NT2/D1 (cell line): ENCODE measurements around the gene PHACTR3.

Experiments used
- DNase-seq: peaks from one replicate; pipeline ENCODE4 v3.0.0-alpha.2; 2011; ENCODE audit warnings: low read depth, low spot score
- H3K27me3 ChIP-seq: 2 replicates; pipeline ENCODE4 v1.6.0; 2011; ENCODE audit warnings: mild to moderate bottlenecking; ENCODE audit not compliant: insufficient read length, insufficient read depth
- H3K36me3 ChIP-seq: 2 replicates; pipeline ENCODE4 v1.6.1; 2011; ENCODE audit warnings: mild to moderate bottlenecking, low read length, mixed read lengths; ENCODE audit not compliant: insufficient read depth, insufficient read length
- H3K4me1 ChIP-seq: 2 replicates; pipeline ENCODE4 v1.5.1; 2011; ENCODE audit not compliant: insufficient read depth, insufficient read length
- H3K4me3 ChIP-seq: 2 replicates; pipeline ENCODE4 v1.5.1; 2011; ENCODE audit warnings: low read depth; ENCODE audit not compliant: insufficient read length
- H3K9ac ChIP-seq: 2 replicates; pipeline ENCODE4 v1.6.0; 2011; ENCODE audit warnings: low read depth; ENCODE audit not compliant: insufficient read length
- H3K9me3 ChIP-seq: 2 replicates; pipeline ENCODE4 v1.5.1; 2011; ENCODE audit warnings: mild to moderate bottlenecking, low read length; ENCODE audit not compliant: insufficient read depth
- SUZ12 ChIP-seq: IDR thresholded peaks from 2 replicates; pipeline ENCODE4 v1.6.1; 2011; ENCODE audit not compliant: insufficient read length, insufficient read depth; ENCODE audit errors: extremely low read depth
- YY1 ChIP-seq: IDR thresholded peaks from 2 replicates; pipeline ENCODE4 v1.6.1; 2011; ENCODE audit not compliant: insufficient read length, insufficient read depth
- ZNF274 ChIP-seq: IDR thresholded peaks from 2 replicates; pipeline ENCODE4 v1.6.1; 2011; ENCODE audit warnings: mild to moderate bottlenecking, low read depth, low read length

PHACTR3 gene

DNA sequence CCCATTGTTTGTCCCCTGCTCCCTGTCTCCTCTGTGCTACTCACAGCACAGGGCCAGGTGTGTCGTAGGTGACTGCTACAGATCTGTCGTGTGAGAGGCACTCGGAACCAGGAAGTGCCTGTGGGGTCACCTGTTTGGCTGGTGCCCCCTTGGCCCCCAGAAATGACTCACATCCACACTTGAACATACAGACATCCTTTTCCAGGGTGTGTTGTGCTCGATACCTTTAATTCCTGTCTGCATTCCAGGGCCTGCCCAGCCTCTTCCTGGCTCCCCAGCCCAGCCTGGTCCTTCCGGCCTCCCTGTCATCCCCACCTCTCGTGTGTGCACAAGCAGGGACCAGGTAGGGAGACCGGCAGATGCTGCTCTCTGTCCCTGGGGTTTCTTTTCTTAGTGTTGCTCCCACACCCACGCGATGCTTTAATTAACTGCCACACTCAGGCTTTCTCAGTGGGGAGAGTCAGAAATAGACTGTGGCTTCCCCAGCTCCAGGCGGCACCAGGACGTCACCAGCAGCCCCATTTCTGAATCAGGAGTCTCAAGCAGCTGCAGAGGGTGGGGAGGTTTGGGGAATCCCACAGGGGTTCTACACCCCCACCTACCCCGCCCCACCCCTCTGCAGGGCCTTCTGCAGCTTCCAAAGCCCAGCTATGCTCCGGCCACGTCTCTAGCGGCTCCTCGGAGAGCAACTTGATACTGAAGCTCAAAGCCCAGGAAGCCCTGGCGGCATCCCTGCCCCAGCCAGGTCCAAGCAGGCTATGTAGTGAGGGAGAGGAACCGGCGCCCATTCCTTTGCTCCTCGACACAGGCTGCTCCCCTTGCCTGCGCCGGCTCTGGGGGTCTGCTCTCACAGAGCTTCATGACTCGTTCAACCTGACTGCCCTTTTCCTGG lies 226.9 kb downstream of the PHACTR3 start:
- H3K9ac ChIP-seq: no peak overlapping the region
- H3K4me3 ChIP-seq: no peak overlapping the region
- TF ChIP-seq ZNF274 (no peak), SUZ12 (no peak), YY1 (no peak)
- H3K9me3 ChIP-seq: no peaks in the 10 kb centered on the region
- H3K4me1 ChIP-seq: peaks cover 16% of the 10 kb centered on the region
- H3K36me3 ChIP-seq: no peaks in the 10 kb centered on the region
- no peak for DNase-seq
- peaks cover 3% of the 10 kb centered on the region for H3K27me3 ChIP-seq

- no peak overlapping the region for H3K4me3 ChIP-seq
- peaks cover 6% of the 10 kb centered on the region for H3K27me3 ChIP-seq
- H3K9ac ChIP-seq: no peak overlapping the region
- H3K36me3 ChIP-seq: no peaks in the 10 kb centered on the region
- DNase-seq: no peak
- no peaks in the 10 kb centered on the region for H3K9me3 ChIP-seq
- H3K4me1 ChIP-seq: peaks cover 19% of the 10 kb centered on the region
- TF ChIP-seq YY1 (no peak), ZNF274 (no peak), SUZ12 (no peak)
Observed at GRCh38 chr20:59831916-59832270, 227.6 kb downstream of the PHACTR3 start.

- TF ChIP-seq ZNF274 (no peak), SUZ12 (no peak), YY1 (no peak)
- DNase-seq: no peak
- Histone ChIP-seq H3K27me3 (peaks cover 7% of the 10 kb centered on the region), H3K36me3 (no peaks in the 10 kb centered on the region), H3K9me3 (no peaks in the 10 kb centered on the region), H3K4me3 (no peak overlapping the region), H3K9ac (no peak overlapping the region), H3K4me1 (peaks cover 17% of the 10 kb centered on the region)
Observed at GRCh38 chr20:59832406-59833363, 228.3 kb downstream of the PHACTR3 start.

- H3K9me3 ChIP-seq: no peaks in the 10 kb centered on the region
- no peak overlapping the region for H3K9ac ChIP-seq
- TF ChIP-seq YY1 (no peak), ZNF274 (no peak), SUZ12 (no peak)
- H3K27me3 ChIP-seq: peaks cover 4% of the 10 kb centered on the region
- no peak overlapping the region for H3K4me3 ChIP-seq
- no peak for DNase-seq
- peaks cover 15% of the 10 kb centered on the region for H3K4me1 ChIP-seq
- no peaks in the 10 kb centered on the region for H3K36me3 ChIP-seq
Observed at GRCh38 chr20:59835057-59835447, 230.7 kb downstream of the PHACTR3 start.

GRCh38 chr20:59835448-59836395 lies 231.4 kb downstream of the PHACTR3 start:
- Histone ChIP-seq H3K9ac (no peak overlapping the region), H3K4me1 (peaks cover 15% of the 10 kb centered on the region), H3K27me3 (peaks cover 4% of the 10 kb centered on the region), H3K9me3 (no peaks in the 10 kb centered on the region), H3K36me3 (no peaks in the 10 kb centered on the region), H3K4me3 (no peak overlapping the region)
- DNase-seq: peak; percentile 15
- TF ChIP-seq YY1 (no peak), SUZ12 (no peak), ZNF274 (no peak)

GRCh38 chr20:59836767-59837166 lies 232.4 kb downstream of the PHACTR3 start:
- H3K4me3 ChIP-seq: no peak overlapping the region
- H3K36me3 ChIP-seq: no peaks in the 10 kb centered on the region
- H3K9me3 ChIP-seq: no peaks in the 10 kb centered on the region
- peaks cover 15% of the 10 kb centered on the region for H3K4me1 ChIP-seq
- no peak for TF ChIP-seq YY1
- TF ChIP-seq SUZ12: no peak
- TF ChIP-seq ZNF274: no peak
- peaks cover 4% of the 10 kb centered on the region for H3K27me3 ChIP-seq
- no peak overlapping the region for H3K9ac ChIP-seq
- DNase-seq: no peak
